Aortic smooth muscle cell (primary cell): ENCODE measurements around the gene TSEN34. TPM values are rescaled to one million over a fixed set of nuclear protein-coding genes. Genes with fewer than 3 reads are reported as not detected.

ENCODE experiments used
- total RNA-seq: library from RNA; depleted of rRNA; stranded (reverse); fragments of >200 nt; gene quantifications from 2 replicates; pipeline ENCODE4 v1.2.3, GENCODE V29; 2014

The TSEN34 gene
- total RNA-seq, result 38.7 and 39.7 TPM in 2 replicates

DNA sequence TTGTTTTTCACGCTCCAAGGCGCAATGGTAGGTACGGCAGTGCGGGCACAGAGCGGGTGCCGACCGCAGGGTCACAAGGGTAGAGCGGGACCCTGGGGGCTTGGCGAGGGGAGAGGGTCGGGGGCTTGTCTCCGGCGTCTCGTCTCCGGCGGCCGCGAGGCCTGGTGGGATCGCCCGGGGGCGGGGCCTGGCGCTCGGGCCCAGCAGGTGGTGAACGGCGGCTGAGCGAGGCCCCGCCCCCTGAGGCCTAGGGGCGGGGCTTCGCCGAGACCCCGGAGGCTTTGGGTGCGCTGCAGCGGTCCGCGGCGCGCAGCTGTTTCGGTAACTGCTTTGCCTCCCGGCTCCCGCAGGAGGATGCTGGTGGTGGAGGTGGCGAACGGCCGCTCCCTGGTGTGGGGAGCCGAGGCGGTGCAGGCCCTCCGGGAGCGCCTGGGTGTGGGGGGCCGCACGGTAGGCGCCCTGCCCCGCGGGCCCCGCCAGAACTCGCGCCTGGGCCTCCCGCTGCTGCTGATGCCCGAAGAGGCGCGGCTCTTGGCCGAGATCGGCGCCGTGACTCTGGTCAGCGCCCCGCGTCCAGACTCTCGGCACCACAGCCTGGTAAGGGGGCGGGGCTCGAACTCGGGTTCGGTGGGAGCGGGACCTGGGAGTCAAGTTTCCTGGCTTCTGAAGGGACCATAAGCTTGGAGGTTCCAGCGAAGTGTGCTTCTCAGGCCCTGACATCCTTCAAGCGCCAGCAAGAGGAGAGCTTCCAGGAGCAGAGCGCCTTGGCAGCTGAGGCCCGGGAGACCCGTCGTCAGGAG, at the start of gene TSEN34:
Gene TSEN34 (plus strand): TSS at position 298 of the 800 bp plus-strand sequence. CDS start 57 bp downstream, at position 355.

DNA sequence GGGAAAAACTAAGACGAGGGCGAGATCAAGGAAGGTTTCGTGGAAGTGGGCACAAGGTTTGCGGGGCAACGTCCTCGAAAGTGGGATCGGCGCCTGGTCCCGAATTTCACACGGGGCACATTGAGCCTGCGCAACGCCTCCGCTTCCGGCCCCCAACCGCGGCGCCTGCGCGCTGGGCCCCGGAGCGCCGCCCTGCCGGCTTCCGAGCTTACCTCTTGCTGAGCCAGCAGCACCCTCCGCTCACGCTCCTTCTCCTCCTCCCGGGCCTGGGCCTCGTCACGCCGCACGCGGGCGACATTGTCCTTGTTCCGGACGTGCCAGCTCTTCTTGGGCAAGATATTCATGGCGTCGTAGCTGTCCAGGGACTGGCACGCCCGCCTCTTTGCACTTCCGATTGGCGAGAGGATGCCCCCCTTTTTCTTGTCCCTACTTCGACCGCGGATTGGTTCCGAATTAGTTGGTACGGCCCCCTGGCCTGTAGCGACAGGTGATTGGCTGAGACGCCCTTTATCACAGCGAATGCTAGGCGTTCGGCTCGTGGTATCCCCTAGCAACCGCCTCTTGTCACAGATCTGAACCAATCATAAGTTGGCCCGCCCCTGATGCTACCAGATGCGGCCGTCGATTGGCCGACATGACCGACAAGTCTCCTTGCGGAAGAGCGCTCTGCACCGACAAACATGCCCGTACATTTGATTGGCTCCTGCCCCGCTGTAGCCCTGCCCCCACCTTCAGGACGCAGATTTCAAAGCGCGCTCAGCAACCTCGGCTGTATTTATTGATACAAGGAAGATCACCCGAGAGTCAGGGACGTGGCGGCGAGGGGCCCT, 31.5 kb upstream of the TSEN34 start, which contains the start of gene LENG1:
Gene LENG1 (minus strand): TSS at position 370 of the 830 bp plus-strand sequence. CDS start 26 bp downstream, at position 344.

DNA sequence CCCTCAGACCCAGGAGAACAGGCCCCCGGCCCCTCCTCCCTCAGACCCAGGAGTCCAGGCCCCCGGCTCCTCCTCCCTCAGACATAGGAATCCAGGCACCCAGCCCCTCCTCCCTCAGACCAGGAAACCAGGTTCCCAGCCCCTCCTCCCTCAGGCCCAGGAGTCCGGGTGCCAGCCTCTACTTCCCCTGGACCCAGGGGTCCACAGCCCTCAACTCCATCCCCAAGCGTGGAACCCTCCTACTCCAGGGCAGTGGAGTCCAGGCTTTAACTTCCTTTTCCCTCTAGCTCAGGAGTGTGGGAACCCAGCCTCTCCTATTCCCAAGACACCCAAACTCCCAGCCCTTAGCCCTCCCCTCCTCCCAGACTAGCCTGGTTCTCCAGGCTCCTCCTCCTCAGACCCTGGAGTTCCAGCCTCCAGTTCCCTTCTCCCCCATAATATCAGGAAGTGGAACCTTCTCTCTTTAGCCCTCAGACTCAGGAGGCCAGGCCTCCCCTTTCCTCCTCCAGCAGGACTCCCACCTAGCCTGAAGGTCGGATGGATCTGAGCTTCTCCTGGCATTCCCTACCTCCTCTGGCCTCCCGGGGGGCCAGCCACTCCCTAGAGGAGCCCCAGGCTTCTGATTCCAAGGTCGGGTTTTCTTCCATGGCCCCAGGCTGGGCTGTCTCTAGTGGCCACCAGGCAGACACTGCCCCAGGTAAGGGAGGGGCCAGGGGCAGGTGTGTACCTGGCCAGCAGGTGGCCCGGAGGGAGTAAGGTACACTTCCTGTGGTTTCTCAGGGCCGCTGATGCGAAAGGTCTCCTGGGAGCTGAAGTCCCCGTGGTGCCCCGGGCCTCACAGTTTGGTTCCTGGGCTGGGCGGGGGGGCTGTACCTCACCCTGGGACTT, 18.4 kb upstream of the TSEN34 start, which contains the start of gene TMC4:
Gene TMC4 (minus strand): TSS at position 690 of the 888 bp plus-strand sequence. CDS start 43 bp downstream, at position 647.

DNA sequence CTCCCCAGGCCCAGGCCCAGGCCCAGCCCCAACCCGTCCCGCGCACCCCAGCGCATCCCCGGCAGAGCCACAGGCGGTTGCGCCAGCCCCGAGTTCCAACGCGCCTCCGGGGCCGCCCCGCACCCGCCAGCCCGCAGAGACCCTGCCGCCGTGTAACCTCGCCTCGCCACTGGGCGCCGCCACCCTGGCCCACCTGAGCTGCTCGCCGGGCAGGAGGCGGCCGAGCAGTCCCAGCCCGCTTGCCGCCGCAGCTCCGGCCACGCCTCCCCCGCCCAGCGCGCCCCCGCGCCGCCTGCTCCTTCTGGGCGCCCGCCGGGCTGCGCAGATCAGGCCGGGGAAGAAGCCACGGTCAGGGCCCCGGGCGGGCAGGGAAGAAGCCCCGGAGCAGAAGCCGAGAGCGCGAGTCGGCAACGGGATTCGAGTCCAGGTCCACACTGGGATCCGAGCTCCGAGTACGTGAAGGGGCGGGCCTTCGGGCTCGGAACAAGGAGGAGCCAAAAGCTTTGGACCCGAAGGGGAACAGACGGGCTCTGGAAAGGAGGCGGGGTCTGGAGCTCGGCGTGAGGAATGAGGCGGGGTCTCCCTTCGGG, 1.9 kb upstream of the TSEN34 start, which contains the start of gene MBOAT7:
Gene MBOAT7 (minus strand): TSS at position 436 of the 590 bp plus-strand sequence. CDS start 1,072 bp downstream, outside the sequence.

DNA sequence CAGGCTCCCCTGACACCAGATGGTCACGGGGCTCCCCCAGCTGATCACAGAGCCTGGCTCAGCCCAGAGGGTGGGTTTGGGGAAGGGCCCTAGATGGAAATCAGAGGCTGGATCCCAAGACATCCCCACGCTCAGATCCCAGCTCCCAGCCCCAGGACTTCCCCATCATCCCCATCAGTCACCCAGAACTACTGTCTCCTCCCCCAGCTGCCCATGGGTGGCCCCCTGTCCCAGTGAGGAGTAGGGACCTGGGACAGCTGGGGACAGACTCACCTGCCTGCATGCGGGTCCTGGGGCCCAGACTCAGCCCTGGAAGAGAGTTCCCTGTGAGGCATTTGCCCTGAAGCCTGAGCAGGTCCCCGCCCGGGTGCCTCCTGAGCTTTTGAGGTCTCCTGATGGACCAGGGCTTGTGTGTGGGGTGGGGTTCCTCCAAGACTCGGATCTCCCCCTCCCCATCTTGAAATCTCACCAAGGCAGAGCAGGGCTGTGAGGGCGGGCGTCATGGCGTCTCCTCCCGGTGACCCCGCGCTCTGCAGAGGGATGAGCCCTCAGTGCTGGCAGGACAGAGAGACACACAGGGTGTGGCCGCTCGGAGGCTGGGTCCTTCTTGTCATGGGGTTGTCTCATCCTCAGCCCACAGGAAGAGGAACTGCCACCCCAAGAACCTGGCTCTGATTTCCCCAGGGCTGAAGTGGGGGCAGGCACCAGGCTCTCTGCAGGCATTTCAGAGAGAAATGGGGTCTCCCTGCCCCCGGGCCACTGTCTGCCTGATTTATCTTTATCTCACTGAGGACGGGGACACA, 31.6 kb downstream of the TSEN34 start, which contains the start of gene LILRB3:
Gene LILRB3 (minus strand): TSS at position 534 of the 803 bp plus-strand sequence. CDS start 31 bp downstream, at position 503.

DNA sequence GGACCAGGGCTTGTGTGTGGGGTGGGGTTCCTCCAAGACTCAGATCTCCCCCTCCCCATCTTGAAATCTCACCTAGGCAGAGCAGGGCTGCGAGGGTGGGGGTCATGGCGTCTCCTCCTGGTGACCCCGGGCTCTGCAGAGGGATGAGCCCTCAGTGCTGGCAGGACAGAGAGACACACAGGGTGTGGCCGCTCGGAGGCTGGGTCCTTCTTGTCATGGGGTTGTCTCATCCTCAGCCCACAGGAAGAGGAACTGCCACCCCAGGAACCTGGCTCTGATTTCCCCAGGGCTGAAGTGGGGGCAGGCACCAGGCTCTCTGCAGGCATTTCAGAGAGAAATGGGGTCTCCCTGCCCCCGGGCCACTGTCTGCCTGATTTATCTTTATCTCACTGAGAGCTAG, 51.5 kb downstream of the TSEN34 start, which contains the start of gene LILRA6:
Gene LILRA6 (minus strand): TSS at position 145 of the 400 bp plus-strand sequence.

Other genes with a start within 250 kb of the TSEN34 start
- 0.12 and 0.26 TPM in 2 replicates for gene CACNG8, start 228.4 kb upstream of the TSEN34 start, total RNA-seq
- gene CACNG6, start 199.7 kb upstream of the TSEN34 start, total RNA-seq, result 0.37 and 0.53 TPM in 2 replicates
- gene VSTM1, start 127.4 kb upstream of the TSEN34 start, total RNA-seq, result not detected in 2 replicates
- gene TARM1, start 109.9 kb upstream of the TSEN34 start, total RNA-seq, result not detected in 2 replicates
- 0.06 and 0.13 TPM in 2 replicates for gene OSCAR, start 90.5 kb upstream of the TSEN34 start, total RNA-seq
- gene NDUFA3, start 88.5 kb upstream of the TSEN34 start, total RNA-seq, result 19.5 and 23.3 TPM in 2 replicates
- 20.6 and 26.0 TPM in 2 replicates for gene TFPT, start 75.7 kb upstream of the TSEN34 start, total RNA-seq
- gene PRPF31, start 75.6 kb upstream of the TSEN34 start, total RNA-seq, result 54.7 and 58.1 TPM in 2 replicates
- 11.0 and 15.3 TPM in 2 replicates for gene CNOT3, start 53.5 kb upstream of the TSEN34 start, total RNA-seq
- gene LENG1, start 31.6 kb upstream of the TSEN34 start, total RNA-seq, result 7.3 and 7.9 TPM in 2 replicates
- gene TMC4, start 18.1 kb upstream of the TSEN34 start, total RNA-seq, result 0.31 TPM in 1 of 2 replicates, not detected in the other
- 22.6 and 24.0 TPM in 2 replicates for gene MBOAT7, start 1.7 kb upstream of the TSEN34 start, total RNA-seq
- 2,262 and 2,314 TPM in 2 replicates for gene RPS9, start 9.6 kb downstream of the TSEN34 start, total RNA-seq
- not detected in 2 replicates for gene LILRB3, start 31.7 kb downstream of the TSEN34 start, total RNA-seq
- gene LILRA6, start 51.5 kb downstream of the TSEN34 start, total RNA-seq, result not detected in 2 replicates
- gene LILRB5, start 66.0 kb downstream of the TSEN34 start, total RNA-seq, result not detected in 2 replicates
- not detected in 2 replicates for gene LILRB2, start 89.8 kb downstream of the TSEN34 start, total RNA-seq
- not detected in 2 replicates for gene LILRA5, start 121.9 kb downstream of the TSEN34 start, total RNA-seq
- gene LILRA4, start 147.9 kb downstream of the TSEN34 start, total RNA-seq, result not detected in 2 replicates
- not detected in 2 replicates for gene LAIR1, start 173.6 kb downstream of the TSEN34 start, total RNA-seq
- not detected in 2 replicates for gene TTYH1, start 224.2 kb downstream of the TSEN34 start, total RNA-seq